A673 (cell line): ENCODE results near the gene ANP32E.

Experiments used
- CTCF ChIP-seq: fragments of 300-800, 200-600 bp; sonication (generic); conservative IDR thresholded peaks from 2 replicates; pipeline ENCODE4 v1.5.1; 2017; ENCODE audit warnings: low read depth, mild to moderate bottlenecking, antibody characterized with exemption, low read length, moderate library complexity, mixed read lengths
- EZH2 ChIP-seq: fragments of 200-600 bp; sonication (generic); IDR thresholded peaks from 2 replicates; pipeline ENCODE4 v1.6.1; 2017; ENCODE audit warnings: borderline replicate concordance, low read depth, mild to moderate bottlenecking, mixed read lengths, antibody characterized with exemption, low read length; ENCODE audit not compliant: poor library complexity, severe bottlenecking

DNA sequence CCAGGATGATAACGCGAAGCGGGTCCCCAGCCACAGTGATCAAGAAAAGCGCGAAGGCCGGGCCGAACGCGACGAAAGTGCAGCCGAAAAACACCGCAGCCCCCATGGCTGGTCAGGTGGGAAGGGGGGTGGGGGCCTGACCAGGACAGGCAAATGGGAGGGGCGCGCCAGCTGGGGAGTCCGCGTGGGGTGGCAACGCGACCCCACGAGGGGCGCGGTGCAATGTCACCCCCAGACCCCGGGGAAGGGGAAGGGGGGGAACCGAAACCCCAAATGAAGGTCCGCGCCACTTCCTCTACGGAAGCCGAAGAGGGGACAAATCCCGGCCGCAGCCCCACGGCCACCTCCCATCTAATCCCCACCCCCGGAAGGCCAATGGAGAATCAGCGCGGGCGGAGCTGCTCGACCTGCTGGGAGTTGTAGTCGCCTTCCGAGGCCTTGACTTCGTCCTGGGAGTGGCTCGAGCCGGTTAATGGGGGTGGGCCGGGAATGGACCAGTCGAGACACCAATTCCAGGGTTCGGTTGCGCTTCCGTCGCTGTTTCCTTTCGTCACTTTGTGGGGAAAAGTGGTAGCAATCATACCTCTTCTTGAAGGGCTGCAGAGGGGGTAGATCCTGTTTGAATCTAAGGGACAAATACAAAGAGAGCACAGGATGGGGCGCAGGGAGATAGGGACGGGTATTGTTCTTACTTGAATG is 32.9 kb upstream of the ANP32E start, which contains the start of gene APH1A:
- TF ChIP-seq CTCF (no peak), EZH2 (no peak)
